ENCODE results near the gene RABEP2. TPM values are rescaled to one million over a fixed set of nuclear protein-coding genes. Genes with fewer than 3 reads are reported as not detected.

RABEP2 gene
- total RNA-seq, 1 donor from 2014 or later, result 18.8 TPM

DNA sequence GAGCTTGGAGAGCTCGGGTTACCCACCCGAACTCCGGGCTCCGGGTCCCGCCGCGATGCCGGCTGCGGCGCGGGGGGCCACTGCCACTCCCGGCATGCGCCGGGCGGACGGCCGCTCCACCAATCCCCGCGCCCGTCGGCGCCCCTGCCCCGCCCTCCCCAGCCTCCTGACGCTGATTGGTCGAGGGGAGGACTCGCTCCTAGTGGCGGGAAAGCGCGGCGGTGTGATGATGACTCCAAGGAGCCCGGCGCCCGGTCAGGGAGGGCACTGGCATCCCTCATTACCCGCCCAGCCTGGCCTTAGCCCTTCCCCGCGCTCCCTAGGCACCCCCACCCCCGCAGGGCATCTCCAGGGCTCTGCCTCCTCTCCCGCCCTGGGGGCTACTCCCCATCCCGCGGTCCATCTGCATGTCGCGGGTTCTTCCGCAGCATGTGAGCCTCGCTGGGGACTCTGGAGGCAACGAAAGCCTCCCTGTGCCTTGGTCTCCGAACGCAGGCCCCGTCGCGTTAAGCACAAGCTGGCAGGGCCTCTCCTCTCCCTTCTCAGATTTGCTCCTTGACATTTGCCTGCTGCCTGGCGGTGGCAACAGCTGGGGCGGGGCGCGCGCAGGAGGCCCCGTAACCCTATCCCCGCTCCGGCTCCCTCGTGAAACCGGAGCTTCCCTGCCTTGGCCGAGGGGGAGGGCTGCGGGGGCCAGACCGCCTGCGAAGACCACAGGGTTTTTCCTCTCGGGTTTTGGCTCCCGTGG, 45.0 kb downstream of the RABEP2 start:
- Histone ChIP-seq H3K4me1 (peaks cover 15% of the 10 kb centered on the region), H3K36me3 (no peaks in the 10 kb centered on the region), H3K4me3 (peak overlapping the region; percentile 67), H3K27ac (no peak overlapping the region), H3K9me3 (no peaks in the 10 kb centered on the region), H3K27me3 (ENCODE audit: low read depth) (peaks cover 10% of the 10 kb centered on the region)
- DNase-seq (peak; percentile 88), ATAC-seq (peak; percentile 94 to 98)
- intact Hi-C loops (cut with DNase I), result no loop called here
- TF ChIP-seq, protein P1, sequence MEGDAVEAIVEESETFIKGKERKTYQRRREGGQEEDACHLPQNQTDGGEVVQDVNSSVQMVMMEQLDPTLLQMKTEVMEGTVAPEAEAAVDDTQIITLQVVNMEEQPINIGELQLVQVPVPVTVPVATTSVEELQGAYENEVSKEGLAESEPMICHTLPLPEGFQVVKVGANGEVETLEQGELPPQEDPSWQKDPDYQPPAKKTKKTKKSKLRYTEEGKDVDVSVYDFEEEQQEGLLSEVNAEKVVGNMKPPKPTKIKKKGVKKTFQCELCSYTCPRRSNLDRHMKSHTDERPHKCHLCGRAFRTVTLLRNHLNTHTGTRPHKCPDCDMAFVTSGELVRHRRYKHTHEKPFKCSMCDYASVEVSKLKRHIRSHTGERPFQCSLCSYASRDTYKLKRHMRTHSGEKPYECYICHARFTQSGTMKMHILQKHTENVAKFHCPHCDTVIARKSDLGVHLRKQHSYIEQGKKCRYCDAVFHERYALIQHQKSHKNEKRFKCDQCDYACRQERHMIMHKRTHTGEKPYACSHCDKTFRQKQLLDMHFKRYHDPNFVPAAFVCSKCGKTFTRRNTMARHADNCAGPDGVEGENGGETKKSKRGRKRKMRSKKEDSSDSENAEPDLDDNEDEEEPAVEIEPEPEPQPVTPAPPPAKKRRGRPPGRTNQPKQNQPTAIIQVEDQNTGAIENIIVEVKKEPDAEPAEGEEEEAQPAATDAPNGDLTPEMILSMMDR (IDR thresholded peaks at IDR 0.05), result no peak

DNA sequence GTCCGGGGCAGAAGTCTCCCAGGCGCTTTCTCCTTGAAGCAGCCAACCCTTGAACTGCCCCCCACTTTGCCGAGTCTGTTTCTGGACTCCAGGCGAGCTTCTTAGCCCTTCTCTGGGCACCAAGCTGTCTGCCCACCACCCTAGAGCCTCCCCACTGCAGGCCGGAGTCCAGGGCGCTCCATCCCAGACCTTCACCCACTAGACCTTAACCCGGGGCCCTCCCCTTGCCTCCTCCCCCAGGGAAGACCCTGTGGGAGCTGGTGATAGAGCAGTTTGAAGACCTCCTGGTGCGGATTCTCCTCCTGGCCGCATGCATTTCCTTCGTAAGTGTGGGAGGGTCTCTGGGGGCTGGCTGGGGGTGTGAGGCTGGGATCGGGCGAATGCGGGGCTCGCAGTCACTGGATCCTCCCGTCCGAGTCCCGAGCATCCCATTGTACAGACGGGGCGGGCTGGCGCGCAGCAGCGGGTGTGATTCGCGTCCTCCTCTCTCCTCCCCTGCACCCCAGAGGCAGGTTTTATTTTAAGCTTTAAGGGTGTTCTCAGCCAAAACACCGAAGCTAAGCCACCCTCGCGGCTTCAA, 45.7 kb downstream of the RABEP2 start:
- peaks cover 2% of the 10 kb centered on the region for H3K36me3 ChIP-seq
- ATAC-seq (peak; percentile 44 to 64), DNase-seq (no peak)
- intact Hi-C loops (cut with DNase I), result no loop called here
- no peaks in the 10 kb centered on the region for H3K9me3 ChIP-seq
- H3K27ac ChIP-seq, result no peak overlapping the region
- peaks cover 10% of the 10 kb centered on the region for H3K27me3 ChIP-seq (ENCODE audit: low read depth)
- TF ChIP-seq, protein P1 (IDR thresholded peaks at IDR 0.05), result no peak
- peak overlapping the region; percentile 67 for H3K4me3 ChIP-seq
- peaks cover 15% of the 10 kb centered on the region for H3K4me1 ChIP-seq

DNA sequence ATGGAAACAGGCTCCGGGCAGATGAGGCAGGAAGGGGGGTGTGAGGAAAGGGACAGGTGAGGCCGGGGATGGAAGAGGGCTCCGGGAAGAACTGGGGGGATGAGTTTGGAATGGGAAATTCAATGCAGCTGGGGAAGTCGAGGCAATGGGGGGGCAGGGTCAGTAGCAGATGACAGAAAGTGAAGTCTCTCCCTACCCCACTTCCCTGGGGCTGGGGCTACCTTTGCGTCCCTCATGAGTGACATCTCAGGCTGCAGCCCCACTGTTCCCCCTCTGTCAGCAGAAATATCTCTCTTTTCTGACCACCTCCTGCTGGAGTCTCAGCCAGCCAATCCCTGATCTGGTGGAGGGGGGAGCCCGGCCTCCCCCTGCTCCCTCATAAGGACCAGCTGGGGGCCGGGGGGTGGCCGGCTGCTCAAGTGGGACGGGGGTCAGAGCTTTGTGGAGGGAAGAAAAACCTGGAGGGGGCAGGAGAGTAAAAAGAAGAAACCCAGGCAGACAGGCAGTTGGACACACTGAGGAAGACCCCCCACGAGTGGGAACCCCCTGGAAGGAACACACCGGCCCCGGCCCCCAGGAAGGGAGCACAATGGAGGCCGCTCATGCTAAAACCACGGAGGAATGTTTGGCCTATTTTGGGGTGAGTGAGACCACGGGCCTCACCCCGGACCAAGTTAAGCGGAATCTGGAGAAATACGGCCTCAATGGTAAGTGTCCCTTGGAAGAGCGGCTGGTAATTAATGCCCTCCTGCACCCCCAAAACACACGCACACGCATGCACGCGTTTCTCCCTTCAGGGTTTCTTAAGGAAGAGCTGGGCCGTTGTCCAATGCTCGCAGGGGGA, 46.7 kb downstream of the RABEP2 start, which contains the start of gene ATP2A1:
ATP2A1 (plus strand) TSS at position 406 of the 844 bp plus-strand sequence; CDS start at position 590, 184 bp downstream.
- Histone ChIP-seq H3K27me3 (ENCODE audit: low read depth) (peaks cover 8% of the 10 kb centered on the region), H3K36me3 (peaks cover 11% of the 10 kb centered on the region), H3K9me3 (no peaks in the 10 kb centered on the region), H3K4me1 (peaks cover 15% of the 10 kb centered on the region), H3K4me3 (peak within 1 kb of the TSS; percentile 67), H3K27ac (no peak within 1 kb of the TSS)
- TF ChIP-seq, protein P1 (IDR thresholded peaks at IDR 0.05), result no peak
- intact Hi-C loops (cut with DNase I), result no loop called here
- DNase-seq, result no peak
- ATAC-seq, result no peak

DNA sequence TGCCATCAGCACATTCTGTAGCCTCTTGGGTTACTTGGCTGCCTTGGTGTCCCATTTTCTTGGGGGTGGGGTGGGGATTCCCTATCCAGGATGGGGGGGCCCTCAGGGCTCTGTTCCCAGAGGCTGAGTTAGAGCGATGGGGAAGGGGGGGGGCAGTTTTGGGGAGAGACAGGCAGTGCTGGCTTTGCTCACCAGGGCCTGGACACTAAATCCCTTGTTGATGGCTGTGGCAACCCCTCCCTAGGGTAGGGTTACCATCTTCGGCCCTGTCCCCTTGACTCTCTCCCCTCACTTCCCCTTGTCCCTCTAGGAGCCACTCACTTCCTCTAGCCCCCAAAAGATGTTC, 47.4 kb downstream of the RABEP2 start:
- no peak for ATAC-seq
- no peak for DNase-seq
- Histone ChIP-seq H3K36me3 (peaks cover 17% of the 10 kb centered on the region), H3K9me3 (no peaks in the 10 kb centered on the region), H3K27ac (no peak overlapping the region), H3K27me3 (ENCODE audit: low read depth) (peaks cover 4% of the 10 kb centered on the region), H3K4me3 (no peak overlapping the region), H3K4me1 (peaks cover 15% of the 10 kb centered on the region)
- TF ChIP-seq, protein P1 (IDR thresholded peaks at IDR 0.05), result no peak
- intact Hi-C loops (cut with DNase I), result no loop called here

DNA sequence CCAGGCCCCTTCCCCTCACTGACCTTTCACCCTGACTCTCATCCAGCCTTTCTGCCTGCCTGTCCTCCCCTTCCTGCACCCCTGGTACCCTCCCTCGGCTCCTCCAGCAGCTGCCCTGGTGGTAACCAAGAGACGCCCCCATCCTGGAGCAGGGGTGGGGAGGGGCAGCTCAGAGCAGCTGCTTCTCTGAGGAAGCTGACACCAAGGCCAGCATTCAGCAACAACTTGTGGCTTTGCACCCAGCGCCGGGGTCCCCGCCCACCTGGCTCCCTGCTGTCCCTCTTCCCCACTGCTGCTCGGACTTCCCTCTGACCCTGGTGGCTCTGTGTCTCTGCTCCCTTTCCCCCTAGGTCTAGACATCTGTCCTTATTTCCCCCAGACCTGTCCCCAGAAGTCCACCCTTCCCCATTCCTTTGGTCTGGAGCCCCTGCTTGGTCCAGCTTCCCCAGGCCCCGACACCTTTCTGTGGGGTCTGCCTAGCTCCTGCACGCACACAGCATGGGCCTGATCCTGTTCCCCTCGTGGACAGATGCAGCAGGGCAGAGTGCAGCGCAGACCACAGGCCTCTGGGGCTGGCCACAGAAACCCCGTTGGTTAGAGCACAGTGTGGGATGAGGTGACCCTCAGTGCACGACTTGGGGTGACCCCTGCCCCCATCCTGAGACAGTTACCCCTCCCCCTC, 47.9 kb downstream of the RABEP2 start:
- H3K36me3 ChIP-seq, result peaks cover 20% of the 10 kb centered on the region
- no peaks in the 10 kb centered on the region for H3K9me3 ChIP-seq
- TF ChIP-seq, protein P1 (IDR thresholded peaks at IDR 0.05), result no peak
- H3K4me1 ChIP-seq, result peaks cover 15% of the 10 kb centered on the region
- ATAC-seq (no peak), DNase-seq (no peak)
- H3K4me3 ChIP-seq, result no peak overlapping the region
- no peaks in the 10 kb centered on the region for H3K27me3 ChIP-seq (ENCODE audit: low read depth)
- no peak overlapping the region for H3K27ac ChIP-seq
- intact Hi-C loops (cut with DNase I), result no loop called here
